HepG2 (cell line): ENCODE data around the gene LYSMD3. TPM values are rescaled to one million over a fixed set of nuclear protein-coding genes. Genes with fewer than 3 reads are reported as not detected.

Experiments
- BRF2 ChIP-seq: sonication (generic); formaldehyde crosslinking; IDR thresholded peaks from 2 replicates; pipeline ENCODE4 v1.8.1; 2022; ENCODE audit warnings: mild to moderate bottlenecking, missing genetic modification reagents
- HNF4A ChIP-seq: sonication (generic); formaldehyde crosslinking; IDR thresholded peaks from 2 replicates; pipeline ENCODE4 v1.4.0; 2020; ENCODE audit warnings: missing genetic modification reagents
- HNRNPUL1 ChIP-seq: fragments of 200-400 bp; formaldehyde crosslinking; IDR thresholded peaks from 2 replicates; pipeline ENCODE4 v1.6.1; 2017; ENCODE audit warnings: low read depth, mild to moderate bottlenecking, low read length, moderate library complexity
- LCORL ChIP-seq, 2 experiments: fragments of 450-650 bp in 1 of 2; sonication (generic) in 1 of 2; formaldehyde crosslinking in 1 of 2; IDR thresholded peaks; 2 replicates each; pipeline versions ENCODE4 v1.5.0 to v1.6.1; 2017 to 2020; ENCODE audit warnings: antibody characterized with exemption in 1 of 2, missing genetic modification reagents in 1 of 2
- MED1 ChIP-seq: sonication (generic); formaldehyde crosslinking; IDR thresholded peaks from 2 replicates; pipeline ENCODE4 v1.4.0; 2020; ENCODE audit warnings: missing genetic modification reagents
- NCOA1 ChIP-seq: sonication (generic); formaldehyde crosslinking; IDR thresholded peaks from 2 replicates; pipeline ENCODE4 v1.9.0; 2021; ENCODE audit warnings: missing genetic modification reagents
- NKX3-1 ChIP-seq: sonication (generic); formaldehyde crosslinking; IDR thresholded peaks from 2 replicates; pipeline ENCODE4 v1.5.0; 2020; ENCODE audit warnings: missing genetic modification reagents
- ONECUT2 ChIP-seq: sonication (generic); formaldehyde crosslinking; IDR thresholded peaks from 2 replicates; pipeline ENCODE4 v1.4.0; 2020; ENCODE audit warnings: missing genetic modification reagents
- PBX3 ChIP-seq: sonication (generic); formaldehyde crosslinking; IDR thresholded peaks from 2 replicates; pipeline ENCODE4 v1.8.1; 2023; ENCODE audit warnings: missing genetic modification reagents, inconsistent platforms, borderline replicate concordance
- REXO4 ChIP-seq: sonication (generic); formaldehyde crosslinking; IDR thresholded peaks from 2 replicates; pipeline ENCODE4 v1.8.0; 2022; ENCODE audit warnings: missing genetic modification reagents, mild to moderate bottlenecking, borderline replicate concordance
- SIN3B ChIP-seq: fragments of 150-350 bp; IDR thresholded peaks from 2 replicates; pipeline ENCODE4 v1.6.1; 2014; ENCODE audit warnings: low read length
- SKIL ChIP-seq: sonication (generic); formaldehyde crosslinking; IDR thresholded peaks from 2 replicates; pipeline ENCODE4 v1.8.0; 2022; ENCODE audit warnings: missing genetic modification reagents, mild to moderate bottlenecking, moderate library complexity, borderline replicate concordance
- SP2 ChIP-seq: sonication (generic); formaldehyde crosslinking; IDR thresholded peaks from 2 replicates; pipeline ENCODE4 v1.5.1; 2020; ENCODE audit warnings: mild to moderate bottlenecking, missing genetic modification reagents
- TFE3 ChIP-seq: IDR thresholded peaks from 2 replicates; pipeline ENCODE4 v1.6.1; 2016
- THAP8 ChIP-seq: sonication (generic); formaldehyde crosslinking; IDR thresholded peaks from 2 replicates; pipeline ENCODE4 v1.5.1; 2020; ENCODE audit warnings: missing genetic modification reagents, mild to moderate bottlenecking, borderline replicate concordance
- TMF1 ChIP-seq: sonication (generic); formaldehyde crosslinking; IDR thresholded peaks from 2 replicates; pipeline ENCODE4 v1.8.1; 2022; ENCODE audit warnings: low read depth, missing genetic modification reagents
- ZFP36L2 ChIP-seq: sonication (generic); formaldehyde crosslinking; IDR thresholded peaks from 2 replicates; pipeline ENCODE4 v1.4.0; 2020; ENCODE audit warnings: missing genetic modification reagents
- ZNF207 ChIP-seq: fragments of 450-650 bp; IDR thresholded peaks from 2 replicates; pipeline ENCODE4 v1.6.1; 2016; ENCODE audit warnings: antibody characterized with exemption, borderline replicate concordance
- ZNF549 ChIP-seq: sonication (generic); formaldehyde crosslinking; IDR thresholded peaks from 2 replicates; pipeline ENCODE4 v1.5.0; 2020; ENCODE audit warnings: missing genetic modification reagents
- ZNF558 ChIP-seq: sonication (generic); formaldehyde crosslinking; IDR thresholded peaks from 2 replicates; pipeline ENCODE4 v1.9.0; 2022; ENCODE audit warnings: mild to moderate bottlenecking, missing genetic modification reagents, borderline replicate concordance
- ZNF746 ChIP-seq: sonication (generic); formaldehyde crosslinking; IDR thresholded peaks from 2 replicates; pipeline ENCODE4 v1.8.0; 2022; ENCODE audit warnings: mild to moderate bottlenecking, missing genetic modification reagents
- polyA plus RNA-seq, 8 experiments: library from polyadenylated mRNA; depleted of rRNA in 3 of 8; stranded (reverse) in 7 of 8; unstranded in 1 of 8; fragments of >200 nt; fragmentation: Illumina TruSeq in 4 of 8; extraction: Trizol in 4 of 8; gene quantifications; 2 replicates each; pipeline versions ENCODE4 v1.2.1 to v1.2.3, GENCODE V29; 2011 to 2016; ENCODE audit warnings: low read depth in 4 of 8, missing spikeins in 1 of 8, mixed read lengths in 1 of 8; ENCODE audit not compliant: insufficient read depth in 1 of 8
- total RNA-seq, 5 experiments: library from RNA; depleted of rRNA; stranded (reverse); fragments of >200 nt; fragmentation: Illumina TruSeq; extraction: Trizol; gene quantifications; 2 replicates each; pipeline ENCODE4 v1.2.3, GENCODE V29; 2016; ENCODE audit warnings: low read depth in 1 of 5

The LYSMD3 gene
- total and polyA plus RNA-seq, 2 of the 13 experiments (the other 11 are each of a cell fraction or from before 2014, with no cell fraction given) = 9.1 to 13.8 TPM

GRCh38 chr5:90529194-90529938, at the start of gene LYSMD3 (continued):
- TF ChIP-seq SKIL (CRISPR knock-in tag) = peak; percentile 81
- no peak for TF ChIP-seq ZFP36L2 (CRISPR knock-in tag)
- TF ChIP-seq THAP8 (CRISPR knock-in tag) = no peak
- peak; percentile 84 for TF ChIP-seq ZNF558 (CRISPR knock-in tag)
- TF ChIP-seq BRF2 (CRISPR knock-in tag) = no peak
- no peak for TF ChIP-seq ZNF549 (CRISPR knock-in tag)
- 0 out of 2 replicates have a peak, but pooled peaks have one; percentile 17 for TF ChIP-seq TFE3 (CRISPR knock-in tag)
- TF ChIP-seq NKX3-1 (CRISPR knock-in tag) = no peak
- TF ChIP-seq SIN3B = no peak
- no peak for TF ChIP-seq ZNF207
- TF ChIP-seq REXO4 (CRISPR knock-in tag) = no peak
- no peak for TF ChIP-seq HNRNPUL1
- TF ChIP-seq MED1 (CRISPR knock-in tag) = peak; percentile 37; the same call in 1 of the 2 replicates
- peak; percentile 79 for TF ChIP-seq LCORL (IDR thresholded peaks at IDR 0.05)
- peak; percentile 93 for TF ChIP-seq LCORL (CRISPR knock-in tag; IDR thresholded peaks at IDR 0.05)
- no peak for TF ChIP-seq ZNF746 (CRISPR knock-in tag)
- no peak for TF ChIP-seq PBX3 (CRISPR knock-in tag)
- no peak for TF ChIP-seq ONECUT2
- TF ChIP-seq SP2 (CRISPR knock-in tag) = no peak; the same call in none of the 2 replicates
- TF ChIP-seq TMF1 (CRISPR knock-in tag) = no peak
- peak; percentile 52 for TF ChIP-seq HNF4A
- no peak for TF ChIP-seq NCOA1 (CRISPR knock-in tag)
